ENCODE measurements around the gene UBASH3B.

Gene UBASH3B

DNA sequence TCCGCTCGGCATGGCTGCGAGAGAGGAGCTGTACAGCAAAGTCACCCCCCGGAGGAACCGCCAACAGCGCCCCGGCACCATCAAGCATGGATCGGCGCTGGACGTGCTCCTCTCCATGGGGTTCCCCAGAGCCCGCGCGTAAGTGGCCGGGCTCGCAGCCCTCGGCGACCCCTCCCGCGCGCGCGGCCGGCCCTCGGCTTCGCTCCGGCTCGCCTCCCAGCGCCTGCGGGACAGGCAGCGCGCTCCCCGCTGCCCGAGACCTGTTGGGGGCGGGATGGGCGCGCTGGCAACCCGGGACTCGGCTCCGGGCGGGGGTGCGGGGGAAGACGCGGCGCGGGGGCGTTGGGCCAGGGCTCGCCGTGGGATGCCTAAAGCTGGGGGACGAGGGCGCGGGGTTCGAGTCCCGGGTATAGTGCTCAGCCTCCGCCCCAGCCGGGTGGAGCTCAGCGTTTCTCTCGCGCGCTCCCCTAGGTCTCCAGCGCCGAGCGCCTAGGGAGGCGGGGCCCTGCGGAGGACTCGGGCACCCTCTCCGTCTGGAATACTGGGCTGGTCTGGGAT is 630 bp downstream of the UBASH3B start:
- TF ChIP-seq CTCF (conservative IDR thresholded peaks at IDR 0.05; ENCODE audit: control insufficient read depth, insufficient read depth, low read depth, low read length) = no peak
- peak overlapping the region; percentile 84 for H3K4me3 ChIP-seq (ENCODE audit: control insufficient read depth, low read depth, low read length)
- peak; percentile 49 for DNase-seq (ENCODE audit: low read depth)

GRCh38 chr11:122656631-122657101 is 1.1 kb downstream of the UBASH3B start:
- TF ChIP-seq CTCF (conservative IDR thresholded peaks at IDR 0.05; ENCODE audit: control insufficient read depth, insufficient read depth, low read depth, low read length) = no peak
- peak overlapping the region; percentile 84 for H3K4me3 ChIP-seq (ENCODE audit: control insufficient read depth, low read depth, low read length)
- peak; percentile 58 for DNase-seq (ENCODE audit: low read depth)

GRCh38 chr11:122659676-122660554 is 4.4 kb downstream of the UBASH3B start:
- no peak for DNase-seq (ENCODE audit: low read depth)
- no peak for TF ChIP-seq CTCF (conservative IDR thresholded peaks at IDR 0.05; ENCODE audit: control insufficient read depth, insufficient read depth, low read depth, low read length)
- no peak overlapping the region for H3K4me3 ChIP-seq (ENCODE audit: control insufficient read depth, low read depth, low read length)

- no peak for TF ChIP-seq CTCF (conservative IDR thresholded peaks at IDR 0.05; ENCODE audit: control insufficient read depth, insufficient read depth, low read depth, low read length)
- no peak overlapping the region for H3K4me3 ChIP-seq (ENCODE audit: control insufficient read depth, low read depth, low read length)
- DNase-seq (ENCODE audit: low read depth) = no peak
Measured at GRCh38 chr11:122661182-122661945, 5.8 kb downstream of the UBASH3B start.

DNA sequence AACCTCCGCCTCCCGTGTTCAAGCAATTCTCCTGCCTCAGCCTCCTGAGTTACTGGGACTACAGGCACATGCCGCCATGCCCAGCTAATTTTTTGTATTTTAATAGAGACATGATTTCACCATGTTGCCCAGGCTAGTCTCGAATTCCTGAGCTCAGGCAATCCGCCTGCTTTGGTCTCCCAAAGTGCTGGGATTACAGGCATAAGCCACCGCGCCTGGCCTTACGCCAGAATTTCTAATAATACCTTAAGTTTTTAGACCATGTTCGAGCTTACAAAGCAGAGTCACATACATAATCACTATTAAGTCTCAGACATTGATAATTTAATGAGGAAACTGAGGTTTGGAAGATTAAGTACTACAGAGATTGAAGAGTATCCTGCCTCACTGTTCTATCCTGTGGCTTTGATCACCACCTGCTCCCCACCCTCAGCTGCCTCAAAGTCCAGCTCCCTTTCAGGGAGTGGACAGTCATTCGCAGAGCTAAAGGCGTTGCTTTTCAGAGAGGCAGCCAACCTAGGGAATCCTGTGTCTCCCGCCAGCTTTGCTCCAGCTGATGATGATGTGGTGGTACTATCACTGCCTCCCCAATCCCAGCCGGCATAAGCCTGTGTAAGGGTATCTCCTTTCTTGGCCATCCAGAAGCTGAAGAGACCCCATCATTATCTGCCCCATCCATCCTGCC is 7.7 kb downstream of the UBASH3B start:
- H3K4me3 ChIP-seq (ENCODE audit: control insufficient read depth, low read depth, low read length) = no peak overlapping the region
- TF ChIP-seq CTCF (conservative IDR thresholded peaks at IDR 0.05; ENCODE audit: control insufficient read depth, insufficient read depth, low read depth, low read length) = no peak
- no peak for DNase-seq (ENCODE audit: low read depth)

DNA sequence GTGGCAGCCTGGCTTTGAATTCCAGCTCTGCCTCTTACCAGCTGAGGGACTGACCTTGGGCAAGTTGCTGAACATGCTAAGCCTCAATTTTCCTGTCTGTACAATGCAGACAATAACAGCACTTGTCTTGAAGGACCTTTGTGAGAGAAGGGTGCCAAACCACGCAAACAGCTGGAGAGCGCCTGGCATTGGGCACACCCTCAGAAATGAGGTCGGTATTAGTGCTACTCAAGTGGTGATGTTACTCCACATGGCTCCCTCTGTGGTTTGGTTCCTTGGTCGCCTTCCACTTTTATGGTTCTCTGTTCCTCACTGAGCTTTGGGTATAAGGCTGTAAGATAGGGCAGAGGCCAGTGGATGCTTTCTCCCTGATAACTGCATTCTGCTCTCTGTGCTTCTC is 8.2 kb downstream of the UBASH3B start:
- peak; percentile 40 for DNase-seq (ENCODE audit: low read depth)
- TF ChIP-seq CTCF (conservative IDR thresholded peaks at IDR 0.05; ENCODE audit: control insufficient read depth, insufficient read depth, low read depth, low read length) = no peak
- no peak overlapping the region for H3K4me3 ChIP-seq (ENCODE audit: control insufficient read depth, low read depth, low read length)
